CD4-positive, alpha-beta T cell treated with Interleukin-4 for 4 hours (primary cell): Measurements from ENCODE around the gene PROB1.
"Not testable (repeated sequence)": the region's sequence is repeated elsewhere in the genome, so short reads cannot be mapped to it uniquely, and the experiment has no call there.

Experiments used
- DNase-seq: peaks from one replicate; pipeline ENCODE4 v3.0.0-alpha.2; 2020

PROB1 gene

GRCh38 chr5:139391570-139392323 lies 3.2 kb downstream of the PROB1 start:
- DNase-seq = no peak

- no peak for DNase-seq
These were observed 4.0 kb downstream of the PROB1 start for GRCh38 chr5:139390639-139391569.

- peak; percentile 78 for DNase-seq
These were observed 4.9 kb downstream of the PROB1 start, which contains the start of gene MZB1 for GRCh38 chr5:139389701-139390638. Gene MZB1 (minus strand): TSS chr5:139389913. CDS start chr5:139389856, 57 bp downstream.

GRCh38 chr5:139388198-139388821 lies 6.6 kb downstream of the PROB1 start:
- DNase-seq = no peak

GRCh38 chr5:139387611-139388197 lies 7.2 kb downstream of the PROB1 start:
- DNase-seq = no peak

GRCh38 chr5:139386956-139387355 lies 7.9 kb downstream of the PROB1 start:
- DNase-seq = not testable (repeated sequence)

- no peak for DNase-seq
These were observed 8.9 kb downstream of the PROB1 start for GRCh38 chr5:139386050-139386438.

- DNase-seq = peak; percentile 25
These were observed 9.5 kb downstream of the PROB1 start for GRCh38 chr5:139385061-139386049.

GRCh38 chr5:139384591-139385051 lies 10.3 kb downstream of the PROB1 start:
- DNase-seq = no peak

GRCh38 chr5:139383993-139384590 lies 10.8 kb downstream of the PROB1 start:
- no peak for DNase-seq

GRCh38 chr5:139383275-139383992 lies 11.5 kb downstream of the PROB1 start, which contains the start of gene SLC23A1:
Gene SLC23A1 (minus strand): TSS chr5:139383297. CDS start chr5:139383253, 44 bp downstream.
- DNase-seq = no peak

- no peak for DNase-seq
These were observed 12.1 kb downstream of the PROB1 start for GRCh38 chr5:139382807-139383206.

GRCh38 chr5:139381837-139382761 lies 12.8 kb downstream of the PROB1 start:
- no peak for DNase-seq

GRCh38 chr5:139379626-139380449 lies 15.1 kb downstream of the PROB1 start:
- no peak for DNase-seq

- no peak for DNase-seq
These were observed 16.0 kb downstream of the PROB1 start for GRCh38 chr5:139378941-139379361.

- no peak for DNase-seq
These were observed 16.6 kb downstream of the PROB1 start for GRCh38 chr5:139378101-139378825.
